ENCODE measurements around the gene ZNF516.

GRCh38 chr18:76370686-76371085 is 124.4 kb downstream of the ZNF516 start:
- TF ChIP-seq, protein P1, sequence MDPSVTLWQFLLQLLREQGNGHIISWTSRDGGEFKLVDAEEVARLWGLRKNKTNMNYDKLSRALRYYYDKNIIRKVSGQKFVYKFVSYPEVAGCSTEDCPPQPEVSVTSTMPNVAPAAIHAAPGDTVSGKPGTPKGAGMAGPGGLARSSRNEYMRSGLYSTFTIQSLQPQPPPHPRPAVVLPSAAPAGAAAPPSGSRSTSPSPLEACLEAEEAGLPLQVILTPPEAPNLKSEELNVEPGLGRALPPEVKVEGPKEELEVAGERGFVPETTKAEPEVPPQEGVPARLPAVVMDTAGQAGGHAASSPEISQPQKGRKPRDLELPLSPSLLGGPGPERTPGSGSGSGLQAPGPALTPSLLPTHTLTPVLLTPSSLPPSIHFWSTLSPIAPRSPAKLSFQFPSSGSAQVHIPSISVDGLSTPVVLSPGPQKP (IDR thresholded peaks at IDR 0.05; ENCODE audit: low read depth, low read length), result no peak
- TF ChIP-seq POLR2AphosphoS2 (conservative IDR thresholded peaks at IDR 0.05; ENCODE audit: low read length) (no peak), CTCF (IDR thresholded peaks at IDR 0.05) (no peak), ZFP36 (IDR thresholded peaks at IDR 0.05; ENCODE audit: borderline replicate concordance, partially characterized antibody) (no peak), HMGXB4 (CRISPR knock-in tag; IDR thresholded peaks at IDR 0.05; ENCODE audit: borderline replicate concordance) (no peak)
- TF ChIP-seq, protein P2, sequence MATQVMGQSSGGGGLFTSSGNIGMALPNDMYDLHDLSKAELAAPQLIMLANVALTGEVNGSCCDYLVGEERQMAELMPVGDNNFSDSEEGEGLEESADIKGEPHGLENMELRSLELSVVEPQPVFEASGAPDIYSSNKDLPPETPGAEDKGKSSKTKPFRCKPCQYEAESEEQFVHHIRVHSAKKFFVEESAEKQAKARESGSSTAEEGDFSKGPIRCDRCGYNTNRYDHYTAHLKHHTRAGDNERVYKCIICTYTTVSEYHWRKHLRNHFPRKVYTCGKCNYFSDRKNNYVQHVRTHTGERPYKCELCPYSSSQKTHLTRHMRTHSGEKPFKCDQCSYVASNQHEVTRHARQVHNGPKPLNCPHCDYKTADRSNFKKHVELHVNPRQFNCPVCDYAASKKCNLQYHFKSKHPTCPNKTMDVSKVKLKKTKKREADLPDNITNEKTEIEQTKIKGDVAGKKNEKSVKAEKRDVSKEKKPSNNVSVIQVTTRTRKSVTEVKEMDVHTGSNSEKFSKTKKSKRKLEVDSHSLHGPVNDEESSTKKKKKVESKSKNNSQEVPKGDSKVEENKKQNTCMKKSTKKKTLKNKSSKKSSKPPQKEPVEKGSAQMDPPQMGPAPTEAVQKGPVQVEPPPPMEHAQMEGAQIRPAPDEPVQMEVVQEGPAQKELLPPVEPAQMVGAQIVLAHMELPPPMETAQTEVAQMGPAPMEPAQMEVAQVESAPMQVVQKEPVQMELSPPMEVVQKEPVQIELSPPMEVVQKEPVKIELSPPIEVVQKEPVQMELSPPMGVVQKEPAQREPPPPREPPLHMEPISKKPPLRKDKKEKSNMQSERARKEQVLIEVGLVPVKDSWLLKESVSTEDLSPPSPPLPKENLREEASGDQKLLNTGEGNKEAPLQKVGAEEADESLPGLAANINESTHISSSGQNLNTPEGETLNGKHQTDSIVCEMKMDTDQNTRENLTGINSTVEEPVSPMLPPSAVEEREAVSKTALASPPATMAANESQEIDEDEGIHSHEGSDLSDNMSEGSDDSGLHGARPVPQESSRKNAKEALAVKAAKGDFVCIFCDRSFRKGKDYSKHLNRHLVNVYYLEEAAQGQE (IDR thresholded peaks at IDR 0.05), result no peak

Data from A549 (cell line).